T-helper 2 cell treated with Interferon-gamma antibody and Interleukin-4, amounts not matched to agents 5 μg/mL and 100 μg/mL, for 36 hours (primary cell): ENCODE data around the gene RASAL2.

Experiments used
- DNase-seq: peaks from one replicate; pipeline ENCODE4 v3.0.0; 2021; ENCODE audit warnings: low spot score
- H3K27ac Mint-ChIP-seq: one replicate; pipeline ENCODE4 v1.8.0; 2021; ENCODE audit warnings: mild to moderate bottlenecking, mixed read lengths
- H3K27me3 Mint-ChIP-seq: one replicate; pipeline ENCODE4 v1.8.0; 2021; ENCODE audit warnings: low read depth, mixed read lengths
- H3K36me3 Mint-ChIP-seq: one replicate; pipeline ENCODE4 v1.8.0; 2021; ENCODE audit warnings: low read depth, mixed read lengths
- H3K4me1 Mint-ChIP-seq: one replicate; pipeline ENCODE4 v1.8.0; 2021; ENCODE audit warnings: low read depth, mixed read lengths
- H3K4me3 Mint-ChIP-seq: one replicate; pipeline ENCODE4 v1.8.0; 2022; ENCODE audit warnings: mild to moderate bottlenecking, moderate library complexity, mixed read lengths
- H3K9me3 Mint-ChIP-seq: one replicate; pipeline ENCODE4 v1.8.0; 2021; ENCODE audit warnings: mixed read lengths

RASAL2 gene

DNA sequence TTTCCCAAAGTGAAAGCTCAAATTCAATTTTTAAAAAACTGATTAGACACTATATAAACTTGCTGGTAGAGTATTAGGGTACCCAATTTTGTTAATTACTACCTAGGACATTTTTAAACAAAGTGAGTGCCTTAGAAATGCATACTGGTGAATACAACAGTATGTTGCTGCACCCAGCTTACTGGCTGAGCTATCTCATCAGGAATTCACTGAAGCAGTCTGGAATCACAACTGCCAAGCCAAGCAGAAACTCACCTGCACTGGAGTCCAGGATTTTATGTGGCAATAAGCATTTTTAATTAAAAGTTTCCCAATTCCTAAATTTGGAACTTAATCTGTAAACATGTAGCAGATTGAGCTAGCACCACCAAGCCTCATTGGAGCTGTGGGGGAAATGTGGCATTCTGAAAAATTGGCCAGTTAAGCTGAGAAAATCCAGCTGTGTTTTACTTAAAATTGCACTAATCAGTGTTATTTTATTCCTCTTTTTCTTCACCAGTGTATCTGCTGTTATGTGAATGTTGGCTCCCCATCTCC lies 341.1 kb downstream of the RASAL2 start:
- Mint-ChIP-seq H3K27me3 (no peaks in the 10 kb centered on the region), H3K27ac (no peak overlapping the region), H3K36me3 (no peaks in the 10 kb centered on the region), H3K4me1 (no peaks in the 10 kb centered on the region), H3K9me3 (no peaks in the 10 kb centered on the region), H3K4me3 (no peak overlapping the region)
- DNase-seq, result no peak

DNA sequence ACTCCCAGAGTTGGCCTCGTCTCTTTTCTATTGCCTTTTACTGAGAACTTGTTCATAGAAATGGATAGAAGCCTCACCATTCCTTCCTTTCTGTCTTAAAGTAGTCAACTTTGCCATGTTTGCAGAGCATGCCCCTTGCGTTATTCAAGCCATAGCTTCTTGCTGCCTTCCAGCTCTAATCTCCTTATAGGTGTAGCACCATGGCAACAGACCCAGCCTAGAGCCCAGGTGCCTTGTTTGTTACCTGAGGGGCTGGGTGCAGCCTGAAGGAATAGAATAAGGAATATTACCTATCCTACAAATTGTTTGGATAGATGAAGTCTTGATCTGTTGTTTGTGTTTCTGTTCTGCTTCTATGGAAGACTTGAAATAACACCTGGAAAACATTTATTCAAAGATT lies 343.0 kb downstream of the RASAL2 start:
- DNase-seq, result no peak
- no peak overlapping the region for H3K27ac Mint-ChIP-seq
- no peaks in the 10 kb centered on the region for H3K9me3 Mint-ChIP-seq
- no peaks in the 10 kb centered on the region for H3K27me3 Mint-ChIP-seq
- H3K36me3 Mint-ChIP-seq, result no peaks in the 10 kb centered on the region
- no peak overlapping the region for H3K4me3 Mint-ChIP-seq
- H3K4me1 Mint-ChIP-seq, result no peaks in the 10 kb centered on the region

- Mint-ChIP-seq H3K27me3 (no peaks in the 10 kb centered on the region), H3K36me3 (no peaks in the 10 kb centered on the region), H3K27ac (no peak overlapping the region), H3K4me1 (no peaks in the 10 kb centered on the region), H3K4me3 (no peak overlapping the region), H3K9me3 (no peaks in the 10 kb centered on the region)
- no peak for DNase-seq
These were observed 344.5 kb downstream of the RASAL2 start for GRCh38 chr1:178438432-178438831.

DNA sequence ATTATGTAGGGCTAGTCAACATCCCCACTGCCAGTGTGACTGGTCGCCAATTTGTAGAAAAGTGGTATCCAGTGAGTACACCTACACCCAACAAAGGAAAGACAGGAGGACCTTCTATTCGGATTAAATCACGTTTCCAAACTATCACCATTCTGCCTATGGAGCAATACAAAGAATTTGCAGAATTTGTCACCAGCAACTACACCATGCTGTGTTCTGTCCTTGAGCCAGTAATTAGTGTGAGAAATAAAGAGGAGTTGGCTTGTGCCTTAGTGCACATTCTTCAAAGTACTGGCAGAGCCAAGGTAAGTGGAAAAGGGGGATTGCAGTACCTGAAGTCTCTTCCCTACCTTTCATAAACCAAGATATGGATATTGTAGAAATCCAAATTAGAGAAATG lies 349.0 kb downstream of the RASAL2 start:
- Mint-ChIP-seq H3K9me3 (no peaks in the 10 kb centered on the region), H3K27me3 (no peaks in the 10 kb centered on the region), H3K36me3 (no peaks in the 10 kb centered on the region), H3K27ac (no peak overlapping the region), H3K4me1 (no peaks in the 10 kb centered on the region), H3K4me3 (no peak overlapping the region)
- no peak for DNase-seq

DNA sequence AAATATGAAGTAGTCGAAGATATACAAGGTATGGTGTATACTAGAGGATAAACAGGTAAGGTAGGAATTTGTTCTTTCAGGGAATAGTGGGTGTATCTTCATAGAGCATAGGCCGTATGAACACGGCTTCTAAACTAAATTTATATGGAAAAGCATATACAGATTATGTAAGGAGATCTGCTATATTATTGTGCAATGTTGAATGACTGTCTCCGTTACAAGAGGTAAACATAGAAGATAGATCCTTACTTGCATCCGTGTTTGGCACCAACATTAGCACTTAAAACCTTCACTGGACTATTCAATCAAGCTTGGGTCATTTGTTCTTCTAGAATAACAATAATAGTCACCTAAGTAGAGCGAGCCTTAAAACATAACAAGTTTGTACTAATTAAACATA lies 357.0 kb downstream of the RASAL2 start:
- Mint-ChIP-seq H3K36me3 (no peaks in the 10 kb centered on the region), H3K4me3 (no peak overlapping the region)
- DNase-seq, result no peak

GRCh38 chr1:178451529-178451928 lies 357.6 kb downstream of the RASAL2 start:
- DNase-seq, result no peak
- Mint-ChIP-seq H3K9me3 (no peaks in the 10 kb centered on the region), H3K36me3 (no peaks in the 10 kb centered on the region), H3K27me3 (no peaks in the 10 kb centered on the region), H3K4me3 (no peak overlapping the region), H3K27ac (no peak overlapping the region), H3K4me1 (no peaks in the 10 kb centered on the region)

More for the DNA sequence above, 357.0 kb downstream of the RASAL2 start:
- H3K27ac Mint-ChIP-seq, result no peak overlapping the region
- H3K4me1 Mint-ChIP-seq, result no peaks in the 10 kb centered on the region
- H3K9me3 Mint-ChIP-seq, result no peaks in the 10 kb centered on the region
- H3K27me3 Mint-ChIP-seq, result no peaks in the 10 kb centered on the region

GRCh38 chr1:178452013-178452412 lies 358.1 kb downstream of the RASAL2 start:
- no peaks in the 10 kb centered on the region for H3K9me3 Mint-ChIP-seq
- no peak for DNase-seq
- no peaks in the 10 kb centered on the region for H3K36me3 Mint-ChIP-seq

GRCh38 chr1:178456472-178456871 lies 362.6 kb downstream of the RASAL2 start:
- no peak for DNase-seq
- no peaks in the 10 kb centered on the region for H3K36me3 Mint-ChIP-seq
- no peaks in the 10 kb centered on the region for H3K9me3 Mint-ChIP-seq
- H3K4me3 Mint-ChIP-seq, result no peak overlapping the region
- H3K27ac Mint-ChIP-seq, result no peak overlapping the region
- H3K27me3 Mint-ChIP-seq, result no peaks in the 10 kb centered on the region
- no peaks in the 10 kb centered on the region for H3K4me1 Mint-ChIP-seq

More at GRCh38 chr1:178452013-178452412, 358.1 kb downstream of the RASAL2 start:
- Mint-ChIP-seq H3K4me1 (no peaks in the 10 kb centered on the region), H3K27ac (no peak overlapping the region), H3K4me3 (no peak overlapping the region), H3K27me3 (no peaks in the 10 kb centered on the region)

DNA sequence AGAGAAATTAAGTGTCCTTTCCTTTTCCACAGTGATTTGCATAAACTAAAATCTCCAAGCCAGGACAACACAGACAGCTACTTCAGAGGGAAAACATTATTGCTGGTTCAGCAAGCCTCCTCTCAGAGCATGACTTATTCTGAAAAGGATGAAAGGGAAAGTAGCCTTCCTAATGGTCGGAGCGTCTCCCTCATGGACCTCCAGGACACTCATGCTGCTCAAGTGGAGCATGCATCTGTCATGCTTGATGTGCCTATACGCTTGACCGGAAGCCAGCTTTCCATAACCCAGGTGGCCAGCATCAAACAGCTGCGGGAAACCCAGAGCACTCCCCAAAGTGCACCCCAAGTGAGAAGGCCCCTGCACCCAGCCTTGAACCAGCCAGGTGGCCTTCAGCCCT lies 363.7 kb downstream of the RASAL2 start:
- no peak for DNase-seq

GRCh38 chr1:178458203-178458602 lies 364.3 kb downstream of the RASAL2 start:
- DNase-seq, result no peak
- Mint-ChIP-seq H3K27ac (no peak overlapping the region), H3K36me3 (no peaks in the 10 kb centered on the region), H3K4me3 (no peak overlapping the region), H3K9me3 (no peaks in the 10 kb centered on the region), H3K27me3 (no peaks in the 10 kb centered on the region), H3K4me1 (no peaks in the 10 kb centered on the region)

More for the DNA sequence above, 363.7 kb downstream of the RASAL2 start:
- no peak overlapping the region for H3K4me3 Mint-ChIP-seq
- H3K27me3 Mint-ChIP-seq, result no peaks in the 10 kb centered on the region
- H3K9me3 Mint-ChIP-seq, result no peaks in the 10 kb centered on the region
- no peak overlapping the region for H3K27ac Mint-ChIP-seq
- H3K36me3 Mint-ChIP-seq, result no peaks in the 10 kb centered on the region
- H3K4me1 Mint-ChIP-seq, result no peaks in the 10 kb centered on the region

DNA sequence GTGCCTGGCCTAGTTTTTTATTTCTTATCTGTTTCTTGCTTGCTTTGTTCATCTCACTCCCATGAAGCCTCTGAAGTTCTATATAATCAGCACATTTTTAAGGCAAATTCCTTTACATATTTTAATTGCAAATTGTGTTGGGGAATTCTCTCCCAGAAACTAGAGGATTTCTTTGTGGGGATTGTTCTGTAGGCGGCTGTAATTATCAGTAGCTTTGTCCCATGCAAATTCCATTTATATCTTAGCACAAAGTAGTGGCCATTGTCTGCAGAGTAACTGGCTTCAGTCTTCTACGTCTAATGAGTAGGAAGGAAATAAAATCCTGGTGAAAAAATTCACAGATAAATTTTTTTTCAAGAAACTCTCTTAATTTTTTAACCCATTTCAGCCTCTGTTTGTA lies 367.2 kb downstream of the RASAL2 start:
- no peak for DNase-seq
- H3K9me3 Mint-ChIP-seq, result no peaks in the 10 kb centered on the region
- H3K27ac Mint-ChIP-seq, result no peak overlapping the region
- H3K36me3 Mint-ChIP-seq, result no peaks in the 10 kb centered on the region
- H3K27me3 Mint-ChIP-seq, result no peaks in the 10 kb centered on the region
- H3K4me1 Mint-ChIP-seq, result no peaks in the 10 kb centered on the region
- no peak overlapping the region for H3K4me3 Mint-ChIP-seq

- Mint-ChIP-seq H3K4me1 (no peaks in the 10 kb centered on the region), H3K27me3 (no peaks in the 10 kb centered on the region), H3K9me3 (no peaks in the 10 kb centered on the region), H3K36me3 (no peaks in the 10 kb centered on the region), H3K27ac (no peak overlapping the region), H3K4me3 (no peak overlapping the region)
- no peak for DNase-seq
These were observed 367.8 kb downstream of the RASAL2 start for GRCh38 chr1:178461701-178462100.

DNA sequence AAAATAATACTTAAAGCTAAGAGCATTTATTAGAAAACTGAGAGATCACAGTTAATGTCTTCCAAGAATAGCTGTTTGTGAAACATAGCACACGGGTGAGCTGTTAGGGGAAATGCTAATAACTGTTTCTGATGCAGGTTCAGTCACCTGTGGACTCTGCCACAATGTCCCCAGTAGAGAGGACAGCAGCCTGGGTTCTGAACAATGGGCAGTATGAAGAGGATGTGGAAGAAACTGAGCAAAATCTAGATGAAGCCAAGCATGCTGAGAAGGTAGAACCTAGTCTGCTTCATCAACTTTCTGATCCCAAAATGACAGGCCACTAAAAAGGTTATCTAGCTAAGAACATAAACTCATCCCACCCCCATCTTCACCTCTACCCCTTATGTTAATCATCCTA lies 370.2 kb downstream of the RASAL2 start:
- H3K36me3 Mint-ChIP-seq, result no peaks in the 10 kb centered on the region
- no peak overlapping the region for H3K4me3 Mint-ChIP-seq
- H3K27ac Mint-ChIP-seq, result no peak overlapping the region
- DNase-seq, result no peak
- H3K27me3 Mint-ChIP-seq, result no peaks in the 10 kb centered on the region
- no peaks in the 10 kb centered on the region for H3K4me1 Mint-ChIP-seq
- H3K9me3 Mint-ChIP-seq, result no peaks in the 10 kb centered on the region

- DNase-seq, result no peak
- Mint-ChIP-seq H3K9me3 (no peaks in the 10 kb centered on the region), H3K27ac (no peak overlapping the region), H3K27me3 (no peaks in the 10 kb centered on the region), H3K36me3 (no peaks in the 10 kb centered on the region), H3K4me1 (no peaks in the 10 kb centered on the region), H3K4me3 (no peak overlapping the region)
These were observed 370.7 kb downstream of the RASAL2 start for GRCh38 chr1:178464566-178464965.

DNA sequence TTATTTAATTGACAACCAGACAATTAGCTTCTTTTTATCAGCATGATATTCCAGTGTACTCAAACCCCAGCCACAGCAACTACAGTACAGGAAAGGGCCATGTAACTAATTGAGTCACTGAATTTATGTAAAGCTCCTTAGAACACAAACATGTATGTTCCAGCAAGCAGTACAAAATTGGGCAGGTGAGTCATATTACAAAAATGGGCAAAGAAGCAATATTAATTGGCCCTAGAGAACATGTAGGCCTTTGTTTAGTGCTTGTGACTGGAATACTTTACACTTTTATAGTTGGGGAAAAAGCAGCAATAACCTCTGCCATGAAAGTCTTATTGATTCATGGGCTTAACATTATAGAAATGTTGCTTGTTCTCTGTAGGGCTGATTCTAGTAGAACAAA lies 371.1 kb downstream of the RASAL2 start:
- no peaks in the 10 kb centered on the region for H3K9me3 Mint-ChIP-seq
- DNase-seq, result no peak
- no peaks in the 10 kb centered on the region for H3K36me3 Mint-ChIP-seq
- H3K27me3 Mint-ChIP-seq, result no peaks in the 10 kb centered on the region
- H3K4me1 Mint-ChIP-seq, result no peaks in the 10 kb centered on the region
- no peak overlapping the region for H3K4me3 Mint-ChIP-seq
- H3K27ac Mint-ChIP-seq, result no peak overlapping the region
